ENCODE data around the gene WDR31. TPM values are rescaled to one million over a fixed set of nuclear protein-coding genes. Genes with fewer than 3 reads are reported as not detected.
A peak's percentile ranks its signal among the peaks of the same experiment; 100 is the strongest.

WDR31 gene
- polyA plus RNA-seq, 4 donors = 6.2 to 8.5 (median 7.3) TPM

- DNase-seq (ENCODE audit: low read depth in 4 of 4, low spot score in 2 of 4) = peak; percentile 25 to 62 (median 42)
Measured at GRCh38 chr9:113343732-113344231, 3.7 kb upstream of the WDR31 start.

GRCh38 chr9:113341712-113342410 is 1.8 kb upstream of the WDR31 start:
- DNase-seq (ENCODE audit: low read depth in 4 of 4, low spot score in 2 of 4) = no peak

- DNase-seq (ENCODE audit: low read depth in 4 of 4, low spot score in 2 of 4) = no peak
Measured at GRCh38 chr9:113337714-113338113, 2.4 kb downstream of the WDR31 start.

DNA sequence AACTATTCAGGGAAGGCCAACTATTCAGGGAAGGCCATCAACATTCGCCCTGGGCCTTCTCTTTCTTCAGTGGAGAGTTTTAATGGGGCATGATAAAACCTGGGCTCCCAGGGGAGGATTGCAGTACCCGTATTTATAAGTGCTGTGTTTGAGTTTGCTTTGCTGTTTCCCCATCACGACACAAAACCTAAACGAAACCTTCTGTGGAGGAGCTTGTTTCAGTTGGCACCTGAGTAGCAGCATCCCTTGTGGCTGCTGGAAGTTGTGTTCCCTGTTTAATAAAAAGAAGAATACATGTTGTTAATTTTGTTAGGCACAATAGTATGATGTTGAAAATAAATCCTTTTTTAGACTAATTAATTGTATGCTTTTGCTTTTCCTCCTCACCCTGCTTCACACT is 8.3 kb downstream of the WDR31 start:
- DNase-seq (ENCODE audit: low read depth in 4 of 4, low spot score in 2 of 4) = no peak

- DNase-seq (ENCODE audit: low read depth in 4 of 4, low spot score in 2 of 4) = no peak
Measured at GRCh38 chr9:113328045-113328782, 11.9 kb downstream of the WDR31 start.

DNA sequence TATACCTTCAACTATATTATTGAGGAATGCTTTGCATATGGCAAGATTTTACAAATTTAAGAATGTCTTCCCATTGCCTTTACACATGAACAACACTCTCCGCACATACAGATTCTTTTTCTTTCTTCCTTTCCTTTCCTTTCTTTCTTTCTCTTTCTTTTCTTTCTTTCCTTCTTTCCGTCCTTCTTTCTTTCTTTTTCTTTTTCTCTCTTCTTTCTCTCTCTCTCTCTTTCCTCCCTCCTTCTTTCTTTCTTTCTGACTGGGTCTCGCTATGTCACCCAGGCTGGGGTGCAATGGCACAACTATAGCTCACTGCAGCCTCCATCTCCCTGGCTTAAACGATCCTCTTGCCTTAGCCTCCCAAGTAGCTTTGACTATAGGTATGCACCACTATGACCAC is 13.8 kb downstream of the WDR31 start:
- no peak for DNase-seq (ENCODE audit: low read depth in 4 of 4, low spot score in 2 of 4)

DNA sequence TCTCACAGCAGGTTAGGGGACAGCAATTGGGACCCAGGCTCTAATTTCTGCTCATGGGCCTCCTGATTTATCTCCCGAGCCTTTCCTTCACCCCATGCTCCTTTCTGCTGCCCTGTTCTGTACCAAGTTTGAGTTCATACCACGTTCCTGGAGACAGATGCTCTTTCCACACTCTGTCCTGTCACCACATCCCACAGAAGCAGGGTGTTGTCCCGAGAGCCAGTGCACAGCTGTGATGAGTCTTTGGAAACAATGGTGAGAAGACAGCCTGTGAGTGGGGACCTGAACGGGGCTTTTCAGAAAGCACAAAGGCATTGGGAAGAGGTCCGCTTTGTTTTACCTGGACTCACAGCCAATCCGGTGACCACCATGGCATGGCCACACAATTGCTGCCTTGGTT is 17.4 kb downstream of the WDR31 start:
- DNase-seq (ENCODE audit: low read depth in 4 of 4, low spot score in 2 of 4) = no peak

GRCh38 chr9:113320051-113320450 is 20.0 kb downstream of the WDR31 start:
- no peak for DNase-seq (ENCODE audit: low read depth in 4 of 4, low spot score in 2 of 4)

DNA sequence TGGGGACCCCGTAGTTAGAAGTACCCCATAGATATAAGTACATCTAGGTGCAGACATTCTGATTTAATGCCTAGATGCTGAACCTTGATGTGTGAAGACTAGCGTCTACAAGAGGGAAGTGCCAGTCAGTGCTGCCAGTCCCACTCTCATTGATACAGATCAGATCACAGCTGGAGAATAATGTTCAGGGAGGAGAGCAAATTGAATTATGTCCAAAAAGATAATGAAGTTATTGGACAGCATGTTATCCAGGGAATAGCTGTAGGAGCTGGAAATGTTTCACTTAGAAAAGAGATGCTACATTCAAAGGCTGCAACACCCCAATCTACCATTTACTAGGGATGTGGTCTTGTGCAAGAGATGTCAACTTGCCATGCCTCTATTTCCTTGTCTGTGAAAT is 21.0 kb downstream of the WDR31 start:
- no peak for DNase-seq (ENCODE audit: low read depth in 4 of 4, low spot score in 2 of 4)

DNA sequence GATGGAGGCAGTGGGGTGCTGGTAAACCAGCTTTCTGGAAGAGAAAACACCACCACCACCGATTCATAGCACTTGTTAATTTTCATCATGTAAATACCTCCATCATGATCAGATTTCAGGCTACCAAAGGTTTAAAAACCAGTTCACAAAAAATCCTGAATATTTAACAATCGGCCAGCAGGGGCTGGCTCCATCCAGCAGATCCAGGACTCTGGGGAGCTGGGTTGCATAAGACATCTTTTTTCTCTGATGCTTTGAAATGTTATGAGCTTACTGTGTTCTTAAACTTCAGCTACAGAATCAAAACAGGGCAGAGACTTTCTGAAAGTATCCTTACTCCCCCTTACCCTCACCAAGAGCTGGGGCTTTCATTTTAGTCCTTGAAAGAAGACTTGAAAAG is 22.3 kb downstream of the WDR31 start:
- no peak for DNase-seq (ENCODE audit: low read depth in 4 of 4, low spot score in 2 of 4)

DNA sequence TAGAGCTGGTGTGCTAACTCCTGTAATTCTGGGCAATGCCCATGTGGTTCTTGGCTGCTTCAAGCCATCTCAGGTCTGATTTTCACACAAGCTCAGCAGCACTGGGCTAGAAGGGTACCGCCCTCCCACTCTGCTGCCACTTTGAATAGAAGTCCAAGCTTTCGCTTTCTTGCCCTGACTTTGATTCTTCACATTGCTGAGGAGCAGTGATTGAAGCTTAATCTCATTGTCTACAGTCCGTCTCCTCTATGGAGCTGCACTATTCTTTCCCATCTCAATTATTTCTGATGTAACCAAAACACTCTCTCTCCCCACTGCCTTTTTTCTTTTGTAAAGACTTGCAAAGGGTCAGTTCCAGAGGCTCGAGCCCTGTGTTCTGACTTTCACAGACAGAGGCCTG is 24.0 kb downstream of the WDR31 start:
- no peak for DNase-seq (ENCODE audit: low read depth in 4 of 4, low spot score in 2 of 4)

GRCh38 chr9:113315231-113315630 is 24.8 kb downstream of the WDR31 start:
- DNase-seq (ENCODE audit: low read depth in 4 of 4, low spot score in 2 of 4) = no peak

DNA sequence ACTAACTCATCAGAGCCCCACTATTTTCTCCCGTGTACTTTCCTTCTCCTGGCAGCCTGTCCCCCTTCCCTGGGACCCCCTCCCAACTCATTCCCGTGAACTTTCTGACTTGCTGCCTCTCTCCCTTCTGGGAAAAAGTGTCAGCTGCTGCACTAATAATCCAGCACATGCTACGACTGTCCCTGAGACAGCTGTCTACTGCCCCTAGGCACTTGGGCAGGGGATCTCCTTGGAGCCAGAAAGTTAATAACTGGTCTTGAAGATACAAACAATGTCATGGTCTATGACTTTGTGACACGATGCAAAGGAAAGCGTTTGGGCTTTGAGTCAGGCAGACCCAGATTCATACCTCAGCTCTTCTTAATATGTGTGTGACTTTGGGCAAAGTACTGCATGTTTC is 26.8 kb downstream of the WDR31 start:
- DNase-seq (ENCODE audit: low read depth in 4 of 4, low spot score in 2 of 4) = no peak

- DNase-seq (ENCODE audit: low read depth in 4 of 4, low spot score in 2 of 4) = no peak
Measured at GRCh38 chr9:113311961-113312360, 28.1 kb downstream of the WDR31 start.

- no peak for DNase-seq (ENCODE audit: low read depth in 4 of 4, low spot score in 2 of 4)
Measured at GRCh38 chr9:113310538-113310937, 29.5 kb downstream of the WDR31 start.

- no peak for DNase-seq (ENCODE audit: low read depth in 4 of 4, low spot score in 2 of 4)
Measured at GRCh38 chr9:113309204-113309813, 30.8 kb downstream of the WDR31 start.

DNA sequence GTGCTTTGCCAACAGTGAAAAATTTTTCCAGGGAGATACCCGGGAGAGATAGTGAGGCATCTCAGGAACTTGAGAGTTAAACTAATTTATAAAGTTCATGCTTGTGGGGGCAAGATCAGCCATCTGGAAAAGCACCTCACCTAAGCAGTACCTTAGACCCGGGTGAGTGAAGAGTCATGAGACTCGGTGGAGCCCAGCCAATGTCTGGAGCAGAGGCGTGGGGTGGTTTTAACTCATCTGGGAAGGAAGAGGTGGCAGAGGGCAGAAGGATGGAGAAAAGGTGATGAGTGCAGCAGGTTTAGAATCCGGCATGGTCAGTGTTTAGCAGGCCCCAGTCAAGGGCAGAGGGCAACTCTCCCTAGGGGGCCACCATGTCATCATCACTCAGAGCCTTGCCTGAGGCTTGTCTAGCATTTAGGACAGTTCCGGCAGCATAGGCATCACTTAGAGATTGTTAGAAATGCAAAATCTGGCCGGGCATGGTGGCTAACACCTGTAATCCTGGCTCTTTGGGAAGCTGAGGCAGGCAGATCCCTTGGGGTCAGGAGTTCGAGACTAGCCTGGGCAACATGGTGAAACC is 32.6 kb downstream of the WDR31 start:
- no peak for DNase-seq (ENCODE audit: low read depth in 4 of 4, low spot score in 2 of 4)

GRCh38 chr9:113306566-113306965 is 33.5 kb downstream of the WDR31 start:
- DNase-seq (ENCODE audit: low read depth in 4 of 4, low spot score in 2 of 4) = no peak

DNA sequence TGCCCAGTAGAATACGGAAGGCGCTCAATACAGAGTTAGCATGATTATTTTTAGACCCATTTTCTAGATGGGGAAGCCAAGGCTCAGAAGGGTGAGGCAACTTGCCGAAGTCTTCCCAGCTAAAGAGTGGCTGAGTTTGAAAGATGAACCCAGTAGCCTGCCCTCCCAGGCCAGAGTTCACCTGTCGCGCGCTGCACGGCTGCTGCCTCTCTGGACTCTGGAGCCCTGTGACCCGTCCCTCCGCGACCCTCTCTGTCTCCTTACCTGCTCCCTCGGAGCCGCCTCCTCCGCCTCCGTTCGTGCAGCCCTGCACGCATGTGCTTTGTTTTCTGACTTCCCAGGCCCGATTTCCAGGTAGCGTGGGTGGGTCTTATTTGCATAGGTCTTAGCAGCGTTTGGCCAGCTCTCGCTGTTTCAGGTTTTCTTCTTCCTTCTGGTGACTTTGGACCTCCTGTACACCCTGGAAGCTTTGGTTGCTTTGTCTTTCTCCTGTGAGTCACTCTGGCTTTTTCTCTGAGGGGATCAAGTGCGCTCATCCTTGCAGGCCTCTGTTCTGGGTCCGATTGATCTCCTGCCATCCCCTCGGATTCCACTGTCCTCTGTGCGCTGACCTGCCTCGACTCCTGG is 37.2 kb downstream of the WDR31 start, which contains the start of gene RNF183:
Gene RNF183 (minus strand): TSS at position 585 of the 627 bp plus-strand sequence. CDS start 5,192 bp downstream, outside the sequence.
- DNase-seq (ENCODE audit: low read depth in 4 of 4, low spot score in 2 of 4) = no peak

DNA sequence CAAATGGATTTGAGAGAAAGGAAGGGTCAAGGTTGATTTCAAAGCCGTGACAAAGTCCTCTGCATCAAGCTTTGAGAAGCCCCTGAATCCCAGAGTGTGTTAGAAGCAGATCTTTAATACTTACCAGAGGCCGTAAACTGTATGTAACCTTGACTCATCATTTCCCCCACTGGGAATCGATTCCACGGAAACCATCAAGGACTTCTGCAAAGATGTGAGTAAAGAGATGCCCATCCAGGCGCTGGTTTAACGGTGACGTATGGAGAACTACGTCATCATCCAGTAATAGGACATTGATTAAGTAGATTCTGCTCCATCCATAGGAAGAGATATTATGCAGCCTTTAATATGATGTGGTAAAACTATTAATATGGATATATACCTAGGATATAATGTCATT is 38.5 kb downstream of the WDR31 start:
- DNase-seq (ENCODE audit: low read depth in 4 of 4, low spot score in 2 of 4) = no peak

DNA sequence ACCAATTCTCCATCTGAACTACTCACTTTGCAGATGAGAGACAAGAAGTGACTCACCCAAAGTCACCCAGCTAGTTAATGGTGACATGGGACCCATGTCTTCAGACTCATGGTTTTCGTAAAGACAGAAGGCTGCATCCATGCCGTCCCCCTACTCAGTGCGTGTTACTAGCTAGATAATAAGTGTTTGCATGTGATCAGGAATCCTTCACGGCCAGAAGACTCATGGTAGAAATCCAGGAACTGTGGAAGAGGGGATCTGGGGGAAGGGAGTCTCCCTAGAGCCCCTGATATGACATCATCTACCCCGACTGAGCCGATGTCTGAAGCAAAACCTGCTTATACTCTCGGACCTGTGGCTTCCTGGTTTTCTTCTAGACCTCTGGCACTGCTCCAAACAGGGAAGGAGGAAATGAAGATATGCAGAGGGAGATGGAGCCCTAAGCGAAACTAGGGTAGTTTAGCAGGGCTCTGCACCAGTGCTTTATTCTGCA is 40.2 kb downstream of the WDR31 start:
- no peak for DNase-seq (ENCODE audit: low read depth in 4 of 4, low spot score in 2 of 4)

Measured in left renal cortex interstitium (tissue), 4 donors.